ENCODE data around the gene LMBR1. TPM values are rescaled to one million over a fixed set of nuclear protein-coding genes. Genes with fewer than 3 reads are reported as not detected.

Gene LMBR1
- polyA plus RNA-seq, 3 donors = 14.8 to 24.4 (median 21.2) TPM

- peaks cover 0 to 2% of the 10 kb centered on the region in 2 donors for H3K36me3 Mint-ChIP-seq
- H3K79me2 ChIP-seq (ENCODE audit: insufficient read depth, low read length) = no peaks in the 10 kb centered on the region
- H3K27me3 ChIP-seq (ENCODE audit: control insufficient read depth in 2 of 2, insufficient read depth in 2 of 2, low read length in 2 of 2) = no peaks in the 10 kb centered on the region
- no peak overlapping the region for H3K4me3 ChIP-seq (replicated peaks in 1 of 3; ENCODE audit: low read depth in 2 of 3, low read length in 3 of 3)
- no peak overlapping the region for H3K4me2 ChIP-seq (replicated peaks; ENCODE audit: extremely low read depth, low read length, poor library complexity, severe bottlenecking)
- no peaks in the 10 kb centered on the region for H3K9me3 ChIP-seq (replicated peaks in 1 of 2; ENCODE audit: control insufficient read depth in 1 of 2, insufficient read depth in 1 of 2, low read length in 2 of 2)
- intact Hi-C loops (cut with micrococcal nuclease) = no loop called here
- peaks cover 10 to 24% (median 10%) of the 10 kb centered on the region in 3 donors for H3K27me3 Mint-ChIP-seq (ENCODE audit: low read depth in 3 of 3)
- no peaks in the 10 kb centered on the region for H3K4me1 ChIP-seq (ENCODE audit: control insufficient read depth in 1 of 2, insufficient read depth in 2 of 2, low read length in 2 of 2)
- no peak overlapping the region for H3K27ac ChIP-seq (ENCODE audit: low read depth in 1 of 2, low read length in 2 of 2)
- H2AFZ ChIP-seq (ENCODE audit: insufficient read depth, low read depth, low read length, poor library complexity, severe bottlenecking) = no peak overlapping the region
- TF ChIP-seq CTCF (IDR thresholded peaks at IDR 0.05) = no peak
- no peaks in the 10 kb centered on the region for H3K36me3 ChIP-seq (replicated peaks in 1 of 2; ENCODE audit: control insufficient read depth in 1 of 2, insufficient read depth in 2 of 2, low read length in 2 of 2)
- H3K9ac ChIP-seq (ENCODE audit: insufficient read depth, low read length, poor library complexity, severe bottlenecking) = no peak overlapping the region
- no peak for DNase-seq
- no CpG with 5 or more reads among the region's 5 CpGs for WGBS (ENCODE audit: insufficient coverage)
- H3K4me1 Mint-ChIP-seq = no peaks in the 10 kb centered on the region
- no peaks in the 10 kb centered on the region for H4K20me1 ChIP-seq (ENCODE audit: insufficient read depth, low read length)
- peaks cover 0 to 4% (median 0%) of the 10 kb centered on the region in 7 donors for H3K9me3 Mint-ChIP-seq
- H3K27ac Mint-ChIP-seq = no peak overlapping the region
- H3K4me3 Mint-ChIP-seq = no peak overlapping the region
Observed at GRCh38 chr7:156661637-156662036, 231.3 kb downstream of the LMBR1 start.

GRCh38 chr7:156659961-156660360 is 233.0 kb downstream of the LMBR1 start:
- no peaks in the 10 kb centered on the region for H3K36me3 ChIP-seq (replicated peaks in 1 of 2; ENCODE audit: control insufficient read depth in 1 of 2, insufficient read depth in 2 of 2, low read length in 2 of 2)
- H3K4me2 ChIP-seq (replicated peaks; ENCODE audit: extremely low read depth, low read length, poor library complexity, severe bottlenecking) = no peak overlapping the region
- H3K9me3 ChIP-seq (replicated peaks in 1 of 2; ENCODE audit: control insufficient read depth in 1 of 2, insufficient read depth in 1 of 2, low read length in 2 of 2) = no peaks in the 10 kb centered on the region
- Mint-ChIP-seq H3K9me3 (peaks cover 0 to 4% (median 0%) of the 10 kb centered on the region in 7 donors), H3K36me3 (no peaks in the 10 kb centered on the region), H3K27me3 (ENCODE audit: low read depth in 3 of 3) (peaks cover 10 to 27% (median 11%) of the 10 kb centered on the region in 3 donors), H3K4me3 (no peak overlapping the region), H3K27ac (no peak overlapping the region), H3K4me1 (no peaks in the 10 kb centered on the region)
- H3K27ac ChIP-seq (ENCODE audit: low read depth in 1 of 2, low read length in 2 of 2) = no peak overlapping the region
- H3K4me3 ChIP-seq (replicated peaks in 1 of 3; ENCODE audit: low read depth in 2 of 3, low read length in 3 of 3) = no peak overlapping the region
- 77% methylated on average over 9 of the region's 11 CpGs for WGBS (ENCODE audit: insufficient coverage)
- H3K79me2 ChIP-seq (ENCODE audit: insufficient read depth, low read length) = no peaks in the 10 kb centered on the region
- no peak overlapping the region for H3K9ac ChIP-seq (ENCODE audit: insufficient read depth, low read length, poor library complexity, severe bottlenecking)
- TF ChIP-seq CTCF (IDR thresholded peaks at IDR 0.05) = no peak
- no peaks in the 10 kb centered on the region for H3K27me3 ChIP-seq (ENCODE audit: control insufficient read depth in 2 of 2, insufficient read depth in 2 of 2, low read length in 2 of 2)
- H4K20me1 ChIP-seq (ENCODE audit: insufficient read depth, low read length) = no peaks in the 10 kb centered on the region
- no peak for DNase-seq
- no peak overlapping the region for H2AFZ ChIP-seq (ENCODE audit: insufficient read depth, low read depth, low read length, poor library complexity, severe bottlenecking)
- no peaks in the 10 kb centered on the region for H3K4me1 ChIP-seq (ENCODE audit: control insufficient read depth in 1 of 2, insufficient read depth in 2 of 2, low read length in 2 of 2)
- intact Hi-C loops (cut with micrococcal nuclease) = no loop called here

Measured in CD14-positive monocyte (primary cell).